NCI-H2227 (cell line): ENCODE results near the gene CFAP97.
"Not testable (repeated sequence)": the region's sequence is repeated elsewhere in the genome, so short reads cannot be mapped to it uniquely, and the experiment has no call there.

ENCODE experiments used
- DNase-seq: peaks from one replicate; lab custom pipeline; 2025; ENCODE audit not compliant: unreplicated experiment; lab: John Stamatoyannopoulos, UW

CFAP97 gene

GRCh38 chr4:185142912-185143600 is 60.7 kb downstream of the CFAP97 start, which contains the start of gene SLC25A4:
Gene SLC25A4 (plus strand): TSS chr4:185143266. CDS start chr4:185143373, 107 bp downstream.
- peak; percentile 88 for DNase-seq

- peak; percentile 43 for DNase-seq
These were observed 61.3 kb downstream of the CFAP97 start for GRCh38 chr4:185142564-185142911.

DNA sequence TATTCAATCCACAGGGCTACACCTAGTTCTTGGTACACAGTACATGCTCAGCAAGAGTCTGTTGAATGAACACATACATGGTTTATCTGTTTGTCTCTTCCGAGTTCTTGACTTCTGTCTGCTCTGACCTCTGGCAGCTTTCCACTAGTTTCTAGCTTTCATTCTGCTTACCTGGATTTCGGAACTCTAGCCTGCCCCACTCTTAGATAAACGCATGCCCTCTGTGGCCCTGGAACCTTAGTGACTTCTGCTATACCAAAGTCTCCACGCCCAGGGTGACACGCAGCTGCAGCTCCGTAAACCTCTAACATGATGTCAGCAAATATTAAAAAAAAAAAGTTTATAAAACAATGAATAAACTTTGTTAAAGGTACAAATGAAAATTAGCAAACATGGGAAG is 62.0 kb downstream of the CFAP97 start:
- DNase-seq, result no peak

GRCh38 chr4:185139736-185140135 is 64.1 kb downstream of the CFAP97 start:
- no peak for DNase-seq

DNA sequence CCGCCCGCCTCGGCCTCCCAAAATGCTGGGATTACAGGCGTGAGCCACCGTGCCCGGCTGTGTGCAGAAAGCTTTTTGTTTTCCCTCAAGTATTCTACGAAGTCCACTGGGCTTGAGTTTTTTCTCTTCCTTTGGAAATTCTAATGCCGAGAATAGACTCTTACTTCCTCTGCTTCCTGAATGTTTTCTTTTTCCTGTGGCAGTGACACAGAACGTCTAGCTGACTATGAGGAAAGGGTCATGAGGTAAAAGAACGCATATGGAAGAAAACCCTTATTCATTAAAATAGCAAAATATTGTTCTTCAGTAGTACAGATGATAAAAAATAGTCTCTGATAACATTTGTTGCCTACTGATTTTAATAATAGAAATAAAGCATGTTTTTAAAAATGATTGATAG is 65.6 kb downstream of the CFAP97 start:
- DNase-seq, result no peak

DNA sequence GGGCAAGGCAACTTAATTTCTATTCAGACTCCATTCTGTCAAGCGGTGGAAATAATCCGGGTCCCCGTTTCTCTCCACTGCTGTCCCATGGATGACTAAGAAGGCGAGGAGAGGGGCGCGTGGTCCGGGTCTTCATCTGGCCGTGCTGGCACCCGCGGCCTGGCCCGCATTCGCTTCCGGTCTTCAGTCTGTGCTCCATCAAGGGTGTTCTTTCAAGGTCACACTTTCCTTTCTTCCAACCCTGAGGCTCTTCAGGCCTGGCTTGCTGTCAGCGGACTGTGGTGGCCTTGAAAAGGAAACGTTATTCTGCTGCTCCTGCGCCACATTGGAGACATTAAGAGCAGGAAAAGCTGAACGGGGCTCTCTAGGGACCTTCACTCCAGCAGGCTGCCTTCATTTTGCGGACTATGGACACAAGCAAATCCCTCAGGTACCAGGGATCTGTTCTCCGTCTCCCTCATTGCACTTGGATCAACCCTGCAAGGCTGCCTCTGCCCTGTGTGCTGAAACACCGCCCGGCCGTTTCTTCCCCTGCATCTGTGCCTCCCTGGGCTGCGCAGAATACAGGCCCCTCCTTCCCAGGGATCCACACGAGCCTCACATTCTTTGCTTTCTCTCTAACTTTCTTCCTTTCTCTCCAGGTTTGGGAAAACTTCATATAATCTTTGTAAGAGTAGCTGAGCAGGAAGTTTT is 66.4 kb downstream of the CFAP97 start:
- DNase-seq, result no peak

DNA sequence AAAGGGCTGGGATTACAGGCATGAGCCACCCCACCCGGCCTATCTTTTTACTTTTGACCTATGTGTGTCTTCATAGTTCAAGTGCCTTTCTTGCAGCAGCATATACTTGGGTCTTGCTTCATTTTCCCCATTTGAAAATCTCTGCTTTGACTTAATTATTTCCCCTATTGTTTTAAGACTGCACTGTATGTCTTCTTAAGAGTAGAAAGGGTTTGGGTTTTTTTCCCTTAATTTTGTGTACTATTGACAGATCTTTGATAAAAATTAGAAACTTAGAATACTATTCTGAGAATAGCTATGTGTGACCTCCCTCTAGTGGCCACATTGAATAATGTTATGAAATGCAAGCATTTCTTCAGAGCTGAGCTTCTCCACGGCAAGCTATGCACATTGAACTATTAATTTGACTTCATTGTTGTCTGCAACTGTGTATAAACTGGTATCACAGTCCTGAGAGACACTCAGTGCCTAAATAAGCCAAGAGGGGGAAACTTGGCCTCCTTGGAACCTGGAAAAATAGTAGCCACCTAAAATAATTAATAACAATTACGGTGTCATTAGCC is 69.4 kb downstream of the CFAP97 start:
- peak; percentile 63 for DNase-seq

DNA sequence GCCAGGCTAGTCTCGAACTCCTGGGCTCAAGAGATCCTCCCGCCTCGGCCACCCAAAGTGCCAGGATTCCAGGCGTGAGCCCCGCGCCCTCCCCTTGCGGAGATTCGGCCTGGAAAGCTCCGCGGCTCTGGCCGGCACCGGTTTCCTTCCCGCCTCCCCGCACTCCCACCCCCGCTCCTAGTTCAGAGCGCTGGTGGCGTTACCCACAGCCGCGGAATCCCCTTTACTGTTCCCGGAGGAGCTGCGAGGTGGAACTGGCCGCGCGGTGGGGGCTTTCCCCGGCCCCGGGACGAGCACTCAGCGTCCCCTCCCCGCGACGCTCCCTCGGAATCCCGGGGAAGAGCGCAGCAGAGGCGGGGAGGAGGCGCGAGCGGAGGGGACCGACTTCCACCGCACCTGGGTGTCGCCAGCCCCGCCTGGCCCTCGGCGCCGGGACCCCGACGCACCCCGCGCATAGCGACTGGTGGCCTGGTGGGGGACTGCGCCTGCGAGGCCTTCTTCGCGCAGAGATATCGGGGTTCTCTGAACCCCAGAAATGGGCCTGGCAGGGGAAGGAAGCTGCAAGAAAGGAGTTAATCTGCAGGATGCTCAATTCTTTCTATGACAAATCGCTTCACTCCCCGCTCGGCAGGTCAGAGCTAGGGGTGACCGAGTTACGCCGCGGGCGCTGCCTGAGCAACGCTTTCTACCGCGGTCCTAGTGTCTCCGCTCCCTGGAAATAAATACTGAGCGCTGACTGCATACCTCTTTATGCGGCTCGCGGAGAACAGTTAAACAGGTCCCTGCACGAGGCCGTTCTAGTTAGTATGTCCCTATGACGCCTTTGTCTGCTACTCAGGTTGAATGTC is 75.3 kb downstream of the CFAP97 start:
- DNase-seq, result peak; percentile 65

DNA sequence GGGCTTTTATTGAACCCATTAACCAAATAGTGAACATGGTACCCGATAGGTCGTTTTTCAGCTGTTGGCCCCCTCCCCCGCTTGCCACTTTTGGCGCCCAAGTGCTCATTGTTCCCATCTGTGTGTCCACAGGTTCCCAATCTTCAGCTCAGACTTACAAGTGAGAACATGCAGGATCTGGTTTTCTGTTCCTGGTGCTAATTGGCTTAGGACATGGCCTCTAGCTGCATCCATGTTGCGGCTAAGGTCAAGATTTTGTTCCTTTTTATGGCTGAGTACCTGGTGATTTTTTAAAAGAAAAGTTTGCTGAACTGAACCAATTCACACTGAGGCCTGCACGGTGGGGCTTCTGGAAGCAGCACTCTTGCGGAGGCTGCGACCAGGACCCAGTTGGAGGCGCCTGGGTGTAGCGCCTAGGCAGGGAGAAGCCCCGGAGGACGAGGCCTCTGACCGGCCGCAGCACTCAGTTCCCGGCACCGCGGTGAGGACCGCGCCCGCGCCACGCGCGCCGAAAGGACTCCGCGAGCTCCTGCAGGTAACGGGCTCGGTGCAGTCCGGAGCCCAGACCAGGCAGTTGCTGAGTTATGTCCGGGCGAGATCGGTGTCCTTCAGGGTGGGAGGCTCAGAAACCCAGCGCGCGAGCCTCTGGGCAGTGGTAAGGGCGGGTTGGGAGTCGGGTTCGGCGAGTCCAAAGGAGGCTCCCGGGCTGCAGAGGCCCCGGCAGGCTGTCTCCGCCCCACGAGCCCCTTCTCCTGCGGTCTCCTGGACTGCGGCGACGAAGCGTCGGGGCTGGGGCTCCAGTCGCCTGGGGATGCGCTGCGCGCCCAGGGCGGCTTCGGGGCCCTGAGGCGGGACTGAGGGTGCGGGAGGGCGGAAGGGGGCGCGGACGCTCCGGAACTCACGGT is 76.5 kb downstream of the CFAP97 start:
- peak; percentile 43 for DNase-seq

- no peak for DNase-seq
These were observed 79.8 kb downstream of the CFAP97 start for GRCh38 chr4:185124006-185124405.

DNA sequence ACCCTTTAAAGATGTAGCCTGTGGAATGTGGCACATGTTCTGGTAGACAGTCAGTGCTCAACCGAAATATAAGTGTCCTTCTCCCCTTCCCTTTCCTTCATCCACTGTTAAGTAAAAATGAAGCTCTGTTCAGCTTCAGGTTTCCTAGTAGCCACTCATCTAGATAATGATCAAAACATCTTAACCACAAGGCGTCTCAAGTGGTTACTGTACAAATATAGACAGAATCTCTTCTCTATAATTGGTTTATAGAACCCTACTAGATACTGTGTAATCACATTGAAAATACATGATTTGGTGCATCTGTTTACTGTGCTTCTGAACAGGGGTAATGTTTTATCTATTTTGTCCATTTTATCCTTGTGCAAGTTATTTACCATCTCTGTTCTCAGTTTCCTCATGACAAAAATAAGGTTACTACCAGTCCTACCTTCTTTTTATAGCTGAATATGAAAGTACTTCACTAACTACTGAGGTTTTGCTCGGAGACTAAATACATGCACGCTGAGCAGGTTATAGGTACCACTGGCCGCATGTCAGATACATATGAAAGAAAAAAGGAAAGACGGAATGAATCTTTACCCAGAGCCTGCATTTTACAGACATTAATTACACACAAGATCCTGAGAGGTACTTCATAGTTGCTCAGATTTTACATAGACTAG is 81.0 kb downstream of the CFAP97 start:
- no peak for DNase-seq

DNA sequence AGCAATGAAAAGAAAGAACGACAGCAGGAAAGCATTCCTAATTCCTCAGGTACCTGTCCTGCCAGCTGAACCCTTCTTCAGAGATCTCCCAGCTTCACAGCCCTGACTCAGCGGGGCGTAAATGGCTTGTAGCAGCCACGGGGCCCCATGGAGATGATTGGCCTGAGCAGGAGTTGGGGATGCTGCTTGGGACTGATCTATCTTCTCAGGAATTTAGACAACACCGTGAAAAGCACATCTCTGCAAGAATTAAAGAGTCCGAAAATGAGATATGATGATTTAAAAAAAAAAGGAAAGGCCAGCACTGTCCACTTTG is 83.2 kb downstream of the CFAP97 start:
- DNase-seq, result no peak

DNA sequence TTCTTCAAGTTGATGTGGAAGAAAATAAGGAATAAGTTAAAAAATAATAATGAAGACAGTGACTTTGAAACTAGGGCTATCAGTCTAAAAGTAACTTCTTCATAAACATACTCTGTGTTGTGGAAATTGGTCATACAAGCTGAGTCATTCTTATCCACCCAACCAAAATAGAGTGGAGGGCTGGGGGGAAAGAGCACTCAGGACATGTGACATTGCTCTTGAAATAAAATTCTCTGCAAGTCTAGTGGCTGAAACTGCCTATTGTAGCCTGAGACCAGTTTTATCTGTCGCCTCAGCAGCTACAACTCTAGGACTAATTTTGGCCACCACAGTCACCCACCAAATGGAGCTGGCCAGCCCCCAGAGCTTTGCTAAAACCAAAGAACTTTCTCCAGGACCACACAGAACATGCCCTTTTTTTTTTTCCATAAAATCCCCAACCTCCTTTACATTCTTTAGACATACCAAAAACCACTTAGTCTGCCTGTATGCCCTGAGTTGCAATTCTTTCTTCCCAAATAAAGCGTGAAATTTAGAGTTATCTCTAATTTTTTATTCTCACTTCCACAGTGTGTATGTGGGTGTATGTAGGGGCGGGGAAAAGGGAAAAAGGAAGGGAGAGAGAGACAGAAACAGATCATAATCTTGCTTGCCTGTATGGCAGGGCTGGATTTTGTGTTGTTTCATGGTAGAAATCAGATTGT is 83.7 kb downstream of the CFAP97 start:
- no peak for DNase-seq

DNA sequence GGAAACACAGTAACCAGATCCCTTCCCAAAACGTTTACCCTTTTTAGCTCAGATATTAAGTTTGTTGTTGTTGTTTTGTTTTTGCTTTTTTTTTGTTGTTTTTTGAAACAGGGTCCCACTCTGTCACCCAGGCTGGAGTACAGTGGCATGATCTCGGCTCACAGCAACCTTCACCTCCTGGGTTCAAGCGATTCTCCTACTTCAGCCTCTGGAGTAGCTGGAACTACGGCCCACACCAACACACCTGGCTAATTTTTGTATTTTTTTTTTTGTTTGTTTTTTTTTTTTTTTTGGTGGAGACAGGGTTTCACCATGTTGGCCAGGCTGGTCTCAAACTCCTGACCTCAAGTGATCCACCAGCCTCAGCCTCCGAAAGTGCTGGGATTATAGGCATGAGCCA is 84.3 kb downstream of the CFAP97 start:
- not testable (repeated sequence) for DNase-seq

GRCh38 chr4:185118876-185119275 is 84.9 kb downstream of the CFAP97 start:
- DNase-seq, result no peak

GRCh38 chr4:185117300-185117934 is 86.4 kb downstream of the CFAP97 start:
- no peak for DNase-seq

DNA sequence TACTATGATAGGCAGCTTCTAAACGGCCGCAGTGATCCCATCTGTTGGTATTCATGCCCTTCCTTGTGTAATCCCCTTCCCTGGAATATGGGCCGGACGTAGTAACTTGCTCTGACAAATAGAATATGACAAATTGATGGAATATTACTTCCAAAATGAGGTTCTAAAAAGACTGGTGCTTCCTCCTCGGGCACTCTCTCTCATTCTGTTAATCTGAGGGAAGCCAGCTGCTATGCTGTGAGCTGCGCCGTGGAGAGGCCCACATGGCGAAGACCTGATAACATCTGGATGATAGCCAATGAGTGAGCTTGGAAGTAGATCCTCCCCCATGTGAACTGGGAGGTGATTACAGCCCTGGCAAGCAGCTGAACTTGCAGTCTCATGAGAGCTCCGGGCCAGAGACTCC is 88.0 kb downstream of the CFAP97 start:
- peak; percentile 78 for DNase-seq

- no peak for DNase-seq
These were observed 90.5 kb downstream of the CFAP97 start for GRCh38 chr4:185113340-185113739.

DNA sequence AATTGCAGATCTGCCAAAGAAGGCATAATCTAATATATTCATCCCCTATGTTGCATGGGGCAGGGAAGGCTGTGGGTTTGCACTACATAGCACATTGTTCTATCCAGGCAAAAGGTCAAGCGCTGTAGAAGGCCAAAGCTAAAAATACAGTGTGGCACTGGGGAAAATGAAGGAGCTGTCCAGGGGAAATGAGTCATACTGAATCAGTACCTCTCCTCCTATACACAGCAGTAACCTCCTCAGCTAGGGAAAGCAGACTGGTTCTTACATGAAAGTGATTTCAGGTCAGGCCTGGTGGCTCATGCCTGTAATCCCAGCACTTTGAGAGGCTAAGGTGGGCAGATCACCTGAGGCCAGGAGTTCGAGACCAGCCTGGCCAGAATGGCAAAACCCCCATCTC is 91.7 kb downstream of the CFAP97 start:
- peak; percentile 3 for DNase-seq
